HepG2 (cell line): ENCODE measurements around the gene KNL1. TPM values are rescaled to one million over a fixed set of nuclear protein-coding genes. Genes with fewer than 3 reads are reported as not detected.
"Not testable (repeated sequence)": the region's sequence is repeated elsewhere in the genome, so short reads cannot be mapped to it uniquely, and the experiment has no call there.

Source experiments
- ATAC-seq: fragments of 200-7000 bp; cut with Tn5 transposase; 3 replicates; pipeline ENCODE4 v1.9.1; 2020; ENCODE audit warnings: mild to moderate bottlenecking, moderate library complexity
- BruUV-seq: library from RNA; stranded (reverse); fragments of 400-500 nt; replicated peaks from 2 replicates; lab custom pipeline; 2021; lab: Mats Ljungman, UMichigan
- CTCF ChIA-PET: fragments of 300-600 bp; formaldehyde crosslinking; extraction: SDS; loops from one replicate; lab custom pipeline; 2021; ENCODE audit warnings: low total read pairs, inconsistent platforms, low intra/inter-chr PET ratio; lab: Yijun Ruan, JAX
- POLR2A ChIA-PET: fragments of 350-600 bp; sonication (Branson Sonifier 250); formaldehyde crosslinking; loops from one replicate; lab custom pipeline; 2020; ENCODE audit warnings: antibody characterized with exemption, inconsistent platforms; lab: Yijun Ruan, JAX
- DNase-seq: peaks from one replicate; pipeline ENCODE4 v3.0.0-alpha.2; 2015; ENCODE audit warnings: low spot score
- FAIRE-seq: peaks from 3 replicates; lab custom pipeline; 2011; peaks lifted over from hg19 to GRCh38; lab: Jason Lieb, UNC
- H2AFZ ChIP-seq: one replicate; pipeline ENCODE4 v1.6.1; 2011; ENCODE audit warnings: low read length, inconsistent platforms
- H3K27ac ChIP-seq: fragments of 300-600 bp; 3 replicates; pipeline ENCODE4 v1.8.0; 2011; ENCODE audit warnings: mixed run types, mild to moderate bottlenecking, mixed read lengths, low read length, inconsistent platforms; ENCODE audit not compliant: insufficient read depth; ENCODE audit errors: extremely low read length
- H3K27me3 ChIP-seq, 2 experiments: fragments of 200-600 bp in 1 of 2; 2 replicates in 1 of 2; 3 replicates in 1 of 2; pipeline versions ENCODE4 v1.6.0 to v1.8.0; 2011; ENCODE audit warnings: low read length in 2 of 2, mild to moderate bottlenecking in 2 of 2, moderate library complexity in 2 of 2, inconsistent platforms in 1 of 2; ENCODE audit not compliant: insufficient read depth in 2 of 2, control insufficient read depth in 1 of 2
- H3K36me3 ChIP-seq, 2 experiments: fragments of 200-600 bp in 1 of 2; replicated peaks in 1 of 2; 2 replicates in 1 of 2; 3 replicates in 1 of 2; pipeline versions ENCODE4 v1.5.1 to v1.8.0; 2011; ENCODE audit warnings: low read length in 2 of 2, inconsistent platforms in 1 of 2; ENCODE audit not compliant: insufficient read depth in 2 of 2, control insufficient read depth in 1 of 2
- H3K4me1 ChIP-seq: 2 replicates; pipeline ENCODE4 v1.5.1; 2012; ENCODE audit warnings: low read length, inconsistent platforms; ENCODE audit not compliant: insufficient read depth
- H3K4me2 ChIP-seq: 2 replicates; pipeline ENCODE4 v1.6.0; 2011; ENCODE audit warnings: low read depth, low read length, inconsistent platforms
- H3K4me3 ChIP-seq, 3 experiments: fragments of 200-600 bp in 1 of 3; sonication (generic), shearing (Covaris generic) in 1 of 3; replicated peaks in 1 of 3; 2 replicates each; pipeline ENCODE4 v1.5.1; 2011 to 2016; ENCODE audit warnings: low read length in 3 of 3, inconsistent platforms in 2 of 3, low read depth in 2 of 3, mild to moderate bottlenecking in 2 of 3, control low read depth in 1 of 3, mixed read lengths in 1 of 3; ENCODE audit not compliant: insufficient read depth in 1 of 3
- H3K79me2 ChIP-seq: one replicate; pipeline ENCODE4 v1.6.1; 2011; ENCODE audit warnings: low read length, inconsistent platforms; ENCODE audit not compliant: insufficient read depth
- H3K9ac ChIP-seq: 2 replicates; pipeline ENCODE4 v1.6.0; 2011; ENCODE audit warnings: mild to moderate bottlenecking, low read depth, low read length, inconsistent platforms; ENCODE audit not compliant: insufficient read depth
- H3K9me3 ChIP-seq: 2 replicates; pipeline ENCODE4 v1.5.1; 2012; ENCODE audit warnings: mild to moderate bottlenecking, low read length
- H4K20me1 ChIP-seq: 2 replicates; pipeline ENCODE4 v1.6.0; 2011; ENCODE audit warnings: inconsistent platforms, mild to moderate bottlenecking, low read length, moderate library complexity; ENCODE audit not compliant: insufficient read depth
- ZNF383 ChIP-seq: sonication (generic); formaldehyde crosslinking; IDR thresholded peaks from 2 replicates; pipeline ENCODE4 v1.4.0; 2020; ENCODE audit warnings: missing genetic modification reagents, mild to moderate bottlenecking, borderline replicate concordance
- ZNF549 ChIP-seq: sonication (generic); formaldehyde crosslinking; IDR thresholded peaks from 2 replicates; pipeline ENCODE4 v1.5.0; 2020; ENCODE audit warnings: missing genetic modification reagents
- ZSCAN20 ChIP-seq: sonication (generic); formaldehyde crosslinking; IDR thresholded peaks from 2 replicates; pipeline ENCODE4 v1.4.0; 2020; ENCODE audit warnings: missing genetic modification reagents, mild to moderate bottlenecking, borderline replicate concordance
- WGBS: methylation state at CpG from one replicate; pipeline ENCODE4 v1.1.6; 2017; ENCODE audit warnings: low lambda C conversion rate; 5-methylcytosine and 5-hydroxymethylcytosine counted together
- in situ Hi-C: cut with HindIII; loops from 2 replicates; pipeline ENCODE4 v1.10.0; 2017; ENCODE audit warnings: low pct_unique_long_range_greater_than_20kb; ENCODE audit not compliant: extremely low pct_ligation_motif_present
- intact Hi-C: fragments of 100-400 bp; cut with micrococcal nuclease; formaldehyde crosslinking; loops from one replicate; pipeline ENCODE4 v1.10.0; 2022; ENCODE audit not compliant: unreplicated experiment
- polyA plus RNA-seq, 8 experiments: library from polyadenylated mRNA; depleted of rRNA in 3 of 8; stranded (reverse) in 7 of 8; unstranded in 1 of 8; fragments of >200 nt; fragmentation: Illumina TruSeq in 4 of 8; extraction: Trizol in 4 of 8; gene quantifications; 2 replicates each; pipeline versions ENCODE4 v1.2.1 to v1.2.3, GENCODE V29; 2011 to 2016; ENCODE audit warnings: low read depth in 4 of 8, missing spikeins in 1 of 8, mixed read lengths in 1 of 8; ENCODE audit not compliant: insufficient read depth in 1 of 8
- total RNA-seq, 5 experiments: library from RNA; depleted of rRNA; stranded (reverse); fragments of >200 nt; fragmentation: Illumina TruSeq; extraction: Trizol; gene quantifications; 2 replicates each; pipeline ENCODE4 v1.2.3, GENCODE V29; 2016; ENCODE audit warnings: low read depth in 1 of 5
- TF ChIP-seq, protein P1 (sequence below): sonication (generic); formaldehyde crosslinking; conservative IDR thresholded peaks from 2 replicates; pipeline ENCODE4 v1.4.0; 2020; ENCODE audit warnings: mild to moderate bottlenecking, missing genetic modification reagents, moderate library complexity
- TF ChIP-seq, protein P2 (sequence below): sonication (generic); formaldehyde crosslinking; conservative IDR thresholded peaks from 2 replicates; pipeline ENCODE4 v1.8.0; 2022; ENCODE audit warnings: missing genetic modification reagents
- TF ChIP-seq, protein P3 (sequence below): IDR thresholded peaks from 2 replicates; pipeline ENCODE4 v1.6.1; 2016; ENCODE audit warnings: low read depth, control low read depth

The KNL1 gene
- total and polyA plus RNA-seq, 2 of the 13 experiments (the other 11 are each of a cell fraction or from before 2014, with no cell fraction given): 8.0 to 21.4 TPM

DNA sequence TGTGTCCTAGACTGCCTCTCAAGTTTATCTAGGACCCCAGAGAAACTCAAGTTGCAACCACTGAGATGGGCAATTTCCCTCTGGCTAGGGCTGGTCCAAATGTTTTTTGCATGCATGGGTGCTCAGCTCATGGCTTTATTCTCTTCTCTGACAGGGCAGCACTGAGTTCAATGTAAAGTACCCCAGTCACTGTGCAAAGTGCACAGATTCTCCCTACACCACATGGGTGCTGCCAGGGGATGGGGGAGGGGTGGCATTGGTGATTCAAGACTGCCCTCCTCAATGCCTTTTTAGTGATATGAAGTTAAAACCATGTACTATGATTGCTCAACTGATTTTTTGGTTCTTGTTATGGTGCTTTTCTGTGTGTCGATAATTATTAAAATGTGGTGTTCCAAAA, 86.1 kb downstream of the KNL1 start (continued):
- TF ChIP-seq, protein P1, sequence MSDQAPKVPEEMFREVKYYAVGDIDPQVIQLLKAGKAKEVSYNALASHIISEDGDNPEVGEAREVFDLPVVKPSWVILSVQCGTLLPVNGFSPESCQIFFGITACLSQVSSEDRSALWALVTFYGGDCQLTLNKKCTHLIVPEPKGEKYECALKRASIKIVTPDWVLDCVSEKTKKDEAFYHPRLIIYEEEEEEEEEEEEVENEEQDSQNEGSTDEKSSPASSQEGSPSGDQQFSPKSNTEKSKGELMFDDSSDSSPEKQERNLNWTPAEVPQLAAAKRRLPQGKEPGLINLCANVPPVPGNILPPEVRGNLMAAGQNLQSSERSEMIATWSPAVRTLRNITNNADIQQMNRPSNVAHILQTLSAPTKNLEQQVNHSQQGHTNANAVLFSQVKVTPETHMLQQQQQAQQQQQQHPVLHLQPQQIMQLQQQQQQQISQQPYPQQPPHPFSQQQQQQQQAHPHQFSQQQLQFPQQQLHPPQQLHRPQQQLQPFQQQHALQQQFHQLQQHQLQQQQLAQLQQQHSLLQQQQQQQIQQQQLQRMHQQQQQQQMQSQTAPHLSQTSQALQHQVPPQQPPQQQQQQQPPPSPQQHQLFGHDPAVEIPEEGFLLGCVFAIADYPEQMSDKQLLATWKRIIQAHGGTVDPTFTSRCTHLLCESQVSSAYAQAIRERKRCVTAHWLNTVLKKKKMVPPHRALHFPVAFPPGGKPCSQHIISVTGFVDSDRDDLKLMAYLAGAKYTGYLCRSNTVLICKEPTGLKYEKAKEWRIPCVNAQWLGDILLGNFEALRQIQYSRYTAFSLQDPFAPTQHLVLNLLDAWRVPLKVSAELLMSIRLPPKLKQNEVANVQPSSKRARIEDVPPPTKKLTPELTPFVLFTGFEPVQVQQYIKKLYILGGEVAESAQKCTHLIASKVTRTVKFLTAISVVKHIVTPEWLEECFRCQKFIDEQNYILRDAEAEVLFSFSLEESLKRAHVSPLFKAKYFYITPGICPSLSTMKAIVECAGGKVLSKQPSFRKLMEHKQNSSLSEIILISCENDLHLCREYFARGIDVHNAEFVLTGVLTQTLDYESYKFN (CRISPR knock-in tag): 0 out of 2 replicates have a peak, but pooled peaks have one; percentile 21

DNA sequence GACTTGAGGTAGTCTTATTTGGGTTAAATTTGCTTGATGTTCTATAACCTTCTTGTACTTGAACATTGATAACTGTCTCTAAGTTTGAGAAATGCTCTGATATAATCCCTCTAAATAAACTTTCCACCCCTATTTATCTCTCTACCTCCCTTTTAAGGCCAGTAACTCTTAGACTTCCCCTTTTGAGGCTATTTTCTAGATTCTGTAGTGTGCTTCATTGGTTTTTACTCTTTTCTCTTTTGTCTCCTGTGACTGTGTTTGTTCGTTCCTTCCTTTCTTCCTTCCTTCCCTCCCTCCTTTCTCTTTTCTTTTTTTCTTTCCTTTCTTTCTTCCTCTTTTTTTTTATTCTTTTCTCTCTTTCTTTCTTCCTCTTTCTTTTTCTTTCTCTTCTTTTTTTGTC, 86.9 kb downstream of the KNL1 start:
- H2AFZ ChIP-seq, BruUV-seq, ATAC-seq, H3K79me2 ChIP-seq, H4K20me1 ChIP-seq, H3K9ac ChIP-seq, H3K27ac ChIP-seq, H3K9me3 ChIP-seq, H3K36me3 ChIP-seq, H3K4me2 ChIP-seq, H3K27me3 ChIP-seq, CTCF ChIA-PET, H3K4me3 ChIP-seq, in situ Hi-C loops, FAIRE-seq, intact Hi-C loops, DNase-seq: not testable (repeated sequence)
- POLR2A ChIA-PET: interaction anchor here (1.2 to 2.1 kb wide), 2 partner anchors 13 to 82 kb away, joined by 3 to 10 read pairs; partner anchors contain the start of gene RAD51
- H3K4me1 ChIP-seq: peaks cover 27% of the 10 kb centered on the region
- WGBS: 88% methylated on average over 1 of the region's 1 CpG

DNA sequence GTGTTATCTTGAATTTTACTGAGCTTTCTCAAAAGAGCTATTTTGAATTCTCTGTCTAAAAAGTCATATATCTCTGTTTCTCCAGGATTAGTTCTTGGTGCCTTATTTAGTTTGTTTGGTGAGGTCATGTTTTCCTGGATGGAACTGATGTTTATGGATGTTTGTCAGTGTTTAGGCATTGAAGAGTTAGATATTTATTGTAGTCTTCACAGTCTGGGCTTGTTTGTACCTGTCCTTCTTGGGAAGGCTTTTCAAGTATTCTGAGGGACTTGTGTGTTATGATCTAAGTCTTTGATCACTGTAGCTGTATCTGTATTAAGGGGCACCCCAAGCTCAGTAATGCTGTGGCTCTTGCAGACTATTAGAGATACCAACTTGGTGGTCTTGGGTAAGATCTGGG, 90.3 kb downstream of the KNL1 start:
- Histone ChIP-seq H3K36me3 (no peaks in the 10 kb centered on the region), H3K4me3 (no peak overlapping the region), H3K27me3 (no peaks in the 10 kb centered on the region), H2AFZ (no peak overlapping the region), H4K20me1 (no peaks in the 10 kb centered on the region), H3K27ac (no peak overlapping the region), H3K9ac (no peak overlapping the region), H3K4me2 (no peak overlapping the region), H3K4me1 (peaks cover 16% of the 10 kb centered on the region), H3K9me3 (no peaks in the 10 kb centered on the region), H3K79me2 (no peaks in the 10 kb centered on the region)
- ATAC-seq (no peak), FAIRE-seq (no peak), DNase-seq (no peak)
- POLR2A ChIA-PET: no interaction called here
- intact Hi-C loops (no loop called here), in situ Hi-C loops (no loop called here)
- CTCF ChIA-PET: no interaction called here
- BruUV-seq: no TSS peak
- TF ChIP-seq ZNF549 (CRISPR knock-in tag): no peak
- no peak for TF ChIP-seq ZNF383 (CRISPR knock-in tag)
- no peak for TF ChIP-seq ZSCAN20 (CRISPR knock-in tag)
- TF ChIP-seq, protein P2, sequence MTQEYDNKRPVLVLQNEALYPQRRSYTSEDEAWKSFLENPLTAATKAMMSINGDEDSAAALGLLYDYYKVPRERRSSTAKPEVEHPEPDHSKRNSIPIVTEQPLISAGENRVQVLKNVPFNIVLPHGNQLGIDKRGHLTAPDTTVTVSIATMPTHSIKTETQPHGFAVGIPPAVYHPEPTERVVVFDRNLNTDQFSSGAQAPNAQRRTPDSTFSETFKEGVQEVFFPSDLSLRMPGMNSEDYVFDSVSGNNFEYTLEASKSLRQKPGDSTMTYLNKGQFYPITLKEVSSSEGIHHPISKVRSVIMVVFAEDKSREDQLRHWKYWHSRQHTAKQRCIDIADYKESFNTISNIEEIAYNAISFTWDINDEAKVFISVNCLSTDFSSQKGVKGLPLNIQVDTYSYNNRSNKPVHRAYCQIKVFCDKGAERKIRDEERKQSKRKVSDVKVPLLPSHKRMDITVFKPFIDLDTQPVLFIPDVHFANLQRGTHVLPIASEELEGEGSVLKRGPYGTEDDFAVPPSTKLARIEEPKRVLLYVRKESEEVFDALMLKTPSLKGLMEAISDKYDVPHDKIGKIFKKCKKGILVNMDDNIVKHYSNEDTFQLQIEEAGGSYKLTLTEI (CRISPR knock-in tag): no peak
- TF ChIP-seq, protein P3, sequence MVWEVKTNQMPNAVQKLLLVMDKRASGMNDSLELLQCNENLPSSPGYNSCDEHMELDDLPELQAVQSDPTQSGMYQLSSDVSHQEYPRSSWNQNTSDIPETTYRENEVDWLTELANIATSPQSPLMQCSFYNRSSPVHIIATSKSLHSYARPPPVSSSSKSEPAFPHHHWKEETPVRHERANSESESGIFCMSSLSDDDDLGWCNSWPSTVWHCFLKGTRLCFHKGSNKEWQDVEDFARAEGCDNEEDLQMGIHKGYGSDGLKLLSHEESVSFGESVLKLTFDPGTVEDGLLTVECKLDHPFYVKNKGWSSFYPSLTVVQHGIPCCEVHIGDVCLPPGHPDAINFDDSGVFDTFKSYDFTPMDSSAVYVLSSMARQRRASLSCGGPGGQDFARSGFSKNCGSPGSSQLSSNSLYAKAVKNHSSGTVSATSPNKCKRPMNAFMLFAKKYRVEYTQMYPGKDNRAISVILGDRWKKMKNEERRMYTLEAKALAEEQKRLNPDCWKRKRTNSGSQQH (CRISPR knock-in tag): no peak
